Endothelial cell of umbilical vein (primary cell): ENCODE measurements around the gene AADAC.
A peak's percentile ranks its signal among the peaks of the same experiment; 100 is the strongest.

Experiments used
- EZH2 ChIP-seq: IDR thresholded peaks from 2 replicates; pipeline ENCODE4 v1.6.1; 2012; ENCODE audit warnings: borderline replicate concordance, low read depth, mild to moderate bottlenecking, moderate library complexity, low read length, inconsistent platforms; ENCODE audit not compliant: severe bottlenecking
- FOS ChIP-seq: IDR thresholded peaks from 2 replicates; pipeline ENCODE4 v1.6.1; 2011; ENCODE audit warnings: mild to moderate bottlenecking, low read length, moderate library complexity, borderline replicate concordance; ENCODE audit not compliant: insufficient read depth
- GATA2 ChIP-seq: IDR thresholded peaks from 2 replicates; pipeline ENCODE4 v1.7.0; 2011; ENCODE audit warnings: low read depth, mild to moderate bottlenecking, moderate library complexity, mixed read lengths, low read length; ENCODE audit not compliant: insufficient read length, insufficient read depth
- JUN ChIP-seq: IDR thresholded peaks from 2 replicates; pipeline ENCODE4 v1.6.1; 2011; ENCODE audit warnings: borderline replicate concordance, low read depth; ENCODE audit not compliant: insufficient read length, insufficient read depth
- MYC ChIP-seq: IDR thresholded peaks from one replicate; pipeline ENCODE4 v1.6.1; 2011; ENCODE audit warnings: mild to moderate bottlenecking, low read depth, low read length
- POLR2A ChIP-seq: IDR thresholded peaks from 2 replicates; pipeline ENCODE4 v1.6.1; 2012; ENCODE audit warnings: low read depth, mild to moderate bottlenecking, control low read depth, low read length
- POLR2AphosphoS5 ChIP-seq: IDR thresholded peaks from 2 replicates; pipeline ENCODE4 v1.6.1; 2012; ENCODE audit warnings: low read depth, mild to moderate bottlenecking, control low read depth, low read length, moderate library complexity; ENCODE audit not compliant: insufficient read depth
- TF ChIP-seq, protein P1 (sequence below), 2 donors: IDR thresholded peaks; 1 replicate in 1 of 2; 2 replicates in 1 of 2; pipeline ENCODE4 v1.5.1; 2011; ENCODE audit warnings: low read length in 2 of 2, mild to moderate bottlenecking in 2 of 2, moderate library complexity in 2 of 2, control low read depth in 1 of 2, inconsistent platforms in 1 of 2, low read depth in 1 of 2; ENCODE audit not compliant: insufficient read depth in 1 of 2; ENCODE audit errors: extremely low read depth in 1 of 2
- TF ChIP-seq, protein P2 (sequence below): IDR thresholded peaks from 2 replicates; pipeline ENCODE4 v1.6.1; 2011; ENCODE audit not compliant: insufficient read depth, insufficient read length

GRCh38 chr3:151813799-151814198, at the start of gene AADAC:
- TF ChIP-seq POLR2A (no peak), EZH2 (no peak), POLR2AphosphoS5 (no peak), GATA2 (peak; percentile 3), JUN (no peak), MYC (no peak), FOS (peak; percentile 11)
- TF ChIP-seq, protein P1, sequence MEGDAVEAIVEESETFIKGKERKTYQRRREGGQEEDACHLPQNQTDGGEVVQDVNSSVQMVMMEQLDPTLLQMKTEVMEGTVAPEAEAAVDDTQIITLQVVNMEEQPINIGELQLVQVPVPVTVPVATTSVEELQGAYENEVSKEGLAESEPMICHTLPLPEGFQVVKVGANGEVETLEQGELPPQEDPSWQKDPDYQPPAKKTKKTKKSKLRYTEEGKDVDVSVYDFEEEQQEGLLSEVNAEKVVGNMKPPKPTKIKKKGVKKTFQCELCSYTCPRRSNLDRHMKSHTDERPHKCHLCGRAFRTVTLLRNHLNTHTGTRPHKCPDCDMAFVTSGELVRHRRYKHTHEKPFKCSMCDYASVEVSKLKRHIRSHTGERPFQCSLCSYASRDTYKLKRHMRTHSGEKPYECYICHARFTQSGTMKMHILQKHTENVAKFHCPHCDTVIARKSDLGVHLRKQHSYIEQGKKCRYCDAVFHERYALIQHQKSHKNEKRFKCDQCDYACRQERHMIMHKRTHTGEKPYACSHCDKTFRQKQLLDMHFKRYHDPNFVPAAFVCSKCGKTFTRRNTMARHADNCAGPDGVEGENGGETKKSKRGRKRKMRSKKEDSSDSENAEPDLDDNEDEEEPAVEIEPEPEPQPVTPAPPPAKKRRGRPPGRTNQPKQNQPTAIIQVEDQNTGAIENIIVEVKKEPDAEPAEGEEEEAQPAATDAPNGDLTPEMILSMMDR (IDR thresholded peaks at IDR 0.05; ENCODE audit: extremely low read depth in 1 of 2, insufficient read depth in 1 of 2, low read depth in 1 of 2, low read length in 2 of 2), result no peak
- TF ChIP-seq, protein P2, sequence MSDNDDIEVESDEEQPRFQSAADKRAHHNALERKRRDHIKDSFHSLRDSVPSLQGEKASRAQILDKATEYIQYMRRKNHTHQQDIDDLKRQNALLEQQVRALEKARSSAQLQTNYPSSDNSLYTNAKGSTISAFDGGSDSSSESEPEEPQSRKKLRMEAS, result no peak
